CD4-positive, alpha-beta T cell treated with Interferon gamma for 1 hour (primary cell): ENCODE measurements around the gene LPAR5.

Experiments
- DNase-seq: peaks from one replicate; pipeline ENCODE4 v3.0.0-alpha.2; 2020

The LPAR5 gene

GRCh38 chr12:6635856-6636531, at the start of gene LPAR5:
Gene LPAR5 (minus strand): TSS chr12:6635959. CDS start chr12:6621248, 14,711 bp downstream.
- peak; percentile 49 for DNase-seq

GRCh38 chr12:6684609-6685008, 48.9 kb upstream of the LPAR5 start:
- peak; percentile 30 for DNase-seq

GRCh38 chr12:6676962-6677361, 41.2 kb upstream of the LPAR5 start:
- no peak for DNase-seq

GRCh38 chr12:6672143-6672542, 36.4 kb upstream of the LPAR5 start:
- DNase-seq: no peak

GRCh38 chr12:6667559-6668210, 31.9 kb upstream of the LPAR5 start:
- no peak for DNase-seq

GRCh38 chr12:6666211-6666610, 30.5 kb upstream of the LPAR5 start:
- DNase-seq: no peak

GRCh38 chr12:6664902-6665301, 29.1 kb upstream of the LPAR5 start:
- DNase-seq: no peak

GRCh38 chr12:6662906-6663742, 27.4 kb upstream of the LPAR5 start, which contains the start of gene ING4:
Gene ING4 (minus strand): TSS chr12:6663119. CDS start chr12:6663101, 18 bp downstream.
- peak; percentile 99 for DNase-seq

- no peak for DNase-seq
Measured at GRCh38 chr12:6662602-6662905, 26.8 kb upstream of the LPAR5 start.

- DNase-seq: no peak
Measured at GRCh38 chr12:6653987-6654386, 18.2 kb upstream of the LPAR5 start.

GRCh38 chr12:6653342-6653741, 17.6 kb upstream of the LPAR5 start:
- no peak for DNase-seq

GRCh38 chr12:6652391-6652790, 16.6 kb upstream of the LPAR5 start:
- no peak for DNase-seq

- no peak for DNase-seq
Measured at GRCh38 chr12:6650832-6651231, 15.1 kb upstream of the LPAR5 start.

- DNase-seq: peak; percentile 60
Measured at GRCh38 chr12:6647083-6647604, 11.4 kb upstream of the LPAR5 start, which contains the start of gene ACRBP. Gene ACRBP (minus strand): TSS chr12:6647432. CDS start chr12:6647366, 66 bp downstream.

GRCh38 chr12:6646276-6647082, 10.7 kb upstream of the LPAR5 start:
- no peak for DNase-seq

GRCh38 chr12:6644903-6645302, 9.1 kb upstream of the LPAR5 start:
- DNase-seq: no peak

GRCh38 chr12:6644257-6644596, 8.5 kb upstream of the LPAR5 start:
- DNase-seq: peak; percentile 29

GRCh38 chr12:6643569-6644256, 8.0 kb upstream of the LPAR5 start:
- peak; percentile 7 for DNase-seq

GRCh38 chr12:6641131-6641530, 5.4 kb upstream of the LPAR5 start:
- no peak for DNase-seq

GRCh38 chr12:6640497-6640896, 4.7 kb upstream of the LPAR5 start:
- DNase-seq: no peak

- no peak for DNase-seq
Measured at GRCh38 chr12:6639151-6639801, 3.5 kb upstream of the LPAR5 start.

GRCh38 chr12:6638305-6638704, 2.5 kb upstream of the LPAR5 start:
- peak; percentile 14 for DNase-seq
